Right lung (tissue), 5 donors: ENCODE data around the gene PAXX. TPM values are rescaled to one million over a fixed set of nuclear protein-coding genes. Genes with fewer than 3 reads are reported as not detected.
"Not testable (repeated sequence)": the region's sequence is repeated elsewhere in the genome, so short reads cannot be mapped to it uniquely, and the experiment has no call there.

Experiments used
- DNase-seq, 2 donors: peaks; one replicate each; pipeline ENCODE4 v3.0.0-alpha.2; 2013
- polyA plus RNA-seq, 5 donors: library from polyadenylated mRNA; unstranded; fragments of 120-200 nt; gene quantifications; one replicate each; pipeline versions ENCODE4 v1.2.1 to v1.2.3, GENCODE V29; 2013; ENCODE audit warnings: inconsistent platforms in 1 of 5, low replicate concordance in 1 of 5; ENCODE audit not compliant: insufficient read length in 5 of 5, insufficient read depth in 1 of 5

Gene PAXX
- polyA plus RNA-seq, 5 donors: 26.2 to 57.5 (median 36.8) TPM

DNA sequence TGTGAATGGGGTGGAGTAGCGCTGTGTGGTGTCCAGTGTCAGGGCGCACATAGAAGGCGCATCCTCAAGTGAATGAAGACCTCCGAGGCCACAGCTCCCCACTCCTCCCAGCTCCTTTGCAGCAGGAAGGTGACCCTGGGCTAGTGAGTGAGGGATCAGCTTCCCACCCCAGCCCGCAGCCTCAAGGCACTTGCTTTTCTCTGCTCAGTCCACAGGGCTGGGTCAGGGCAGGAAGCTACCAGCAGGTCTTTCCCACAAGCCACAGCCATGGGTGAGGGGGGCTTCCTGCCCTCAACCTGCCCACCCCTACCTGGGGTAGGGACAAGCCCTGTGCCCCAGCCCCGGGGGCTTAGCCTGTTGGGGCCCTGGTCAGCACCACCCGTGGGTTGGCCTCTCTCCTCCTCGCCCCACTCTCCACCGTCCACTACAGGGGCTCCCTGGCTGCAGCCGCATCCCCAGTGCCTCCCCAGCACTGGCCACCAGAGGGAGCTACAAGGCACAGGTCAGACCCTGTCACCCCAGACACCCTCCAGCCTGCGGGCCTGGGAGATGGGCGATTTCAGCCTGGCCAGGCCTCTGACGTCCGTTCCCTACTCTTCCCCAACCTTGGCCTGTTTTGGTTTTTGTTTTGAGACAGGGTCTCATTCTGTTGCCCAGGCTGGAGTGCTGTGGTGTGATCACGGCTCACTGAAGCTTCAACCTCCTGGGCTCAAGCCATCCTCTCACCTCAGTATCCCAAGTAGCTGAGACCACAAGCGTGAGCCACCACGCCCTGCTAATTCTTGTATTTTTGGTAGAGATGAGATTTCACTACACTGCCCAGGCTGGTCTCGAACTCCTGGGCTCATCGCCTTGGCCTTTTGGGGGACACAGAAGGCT is 37.1 kb downstream of the PAXX start:
- peak in 1 of 2 donors; percentile 36 for DNase-seq

- DNase-seq: no peak
These were observed 37.8 kb downstream of the PAXX start for GRCh38 chr9:137030006-137030405.

DNA sequence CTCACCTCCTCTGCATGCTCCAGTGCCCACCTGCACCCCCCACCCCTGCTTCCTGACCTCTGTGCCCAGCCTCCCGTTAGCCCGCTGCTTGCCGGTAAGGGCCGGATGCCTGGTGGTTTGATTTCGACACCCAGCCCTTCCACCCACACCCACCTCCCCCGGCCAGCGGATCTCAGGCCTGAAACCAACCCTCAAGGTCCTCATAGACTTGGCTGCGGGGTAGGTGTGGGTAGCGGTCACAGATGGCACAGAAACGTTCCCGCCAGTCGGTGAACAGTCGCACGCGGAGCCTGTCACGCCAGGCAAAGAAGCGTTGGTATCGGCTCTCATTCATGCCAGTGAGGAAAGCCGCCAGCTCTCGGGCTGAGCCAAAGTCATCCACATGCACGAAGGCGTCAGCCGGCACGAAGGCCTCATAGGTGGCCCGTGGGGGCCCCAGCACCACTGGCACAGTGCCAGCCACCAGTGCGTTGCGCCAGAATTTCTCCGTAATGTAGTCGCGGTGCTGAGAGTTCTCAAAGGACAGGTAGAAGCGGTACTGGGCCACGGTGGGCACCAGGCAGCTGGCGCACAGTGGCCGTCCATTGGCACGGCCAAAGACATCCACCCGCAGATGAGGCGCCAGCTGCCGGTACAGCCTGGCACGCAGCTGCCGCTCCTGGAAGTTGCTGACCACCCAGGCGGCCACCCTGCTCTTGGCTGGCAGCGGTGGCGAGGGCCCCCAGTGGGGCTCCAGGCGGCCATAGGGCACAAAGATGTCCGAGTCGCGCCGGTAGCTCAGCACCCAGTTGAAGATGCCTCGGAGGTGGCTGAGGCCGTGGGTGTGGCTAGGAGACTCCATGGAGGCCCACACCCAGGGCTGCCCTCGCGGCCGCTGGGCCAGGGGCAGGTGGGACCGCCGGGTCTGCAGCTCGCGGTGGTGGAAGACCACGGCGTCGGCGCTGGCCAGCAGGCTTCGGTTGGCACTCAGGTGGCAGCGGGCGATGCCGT is 38.6 kb downstream of the PAXX start:
- no peak for DNase-seq

- no peak for DNase-seq
These were observed 39.9 kb downstream of the PAXX start, which contains the start of gene FUT7 for GRCh38 chr9:137031904-137032640. FUT7 (minus strand) TSS chr9:137032088; CDS start chr9:137031991, 97 bp downstream.

DNA sequence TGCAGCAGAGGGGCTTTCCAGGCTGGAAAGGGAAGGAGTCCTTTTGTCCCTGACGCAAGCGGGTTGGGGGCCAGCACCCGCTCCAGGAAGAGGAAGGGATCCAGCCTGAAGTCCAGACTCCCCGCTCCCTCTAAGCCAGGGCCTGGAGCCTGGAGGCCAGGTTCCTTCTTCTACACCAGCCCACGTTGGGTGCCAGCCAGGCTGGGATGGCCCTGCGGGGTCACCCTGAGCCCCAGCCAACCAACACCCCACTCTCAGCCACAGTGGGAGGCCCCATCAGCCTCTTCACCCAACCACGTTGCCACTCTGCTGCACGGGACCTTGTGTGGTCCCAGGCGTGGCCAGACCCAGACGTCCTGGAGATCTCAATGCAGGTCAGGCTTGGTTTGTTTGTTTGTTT is 40.6 kb downstream of the PAXX start:
- DNase-seq: no peak

GRCh38 chr9:137033481-137033880 is 41.3 kb downstream of the PAXX start:
- DNase-seq: not testable (repeated sequence)

GRCh38 chr9:137034039-137034708 is 42.0 kb downstream of the PAXX start:
- no peak for DNase-seq

DNA sequence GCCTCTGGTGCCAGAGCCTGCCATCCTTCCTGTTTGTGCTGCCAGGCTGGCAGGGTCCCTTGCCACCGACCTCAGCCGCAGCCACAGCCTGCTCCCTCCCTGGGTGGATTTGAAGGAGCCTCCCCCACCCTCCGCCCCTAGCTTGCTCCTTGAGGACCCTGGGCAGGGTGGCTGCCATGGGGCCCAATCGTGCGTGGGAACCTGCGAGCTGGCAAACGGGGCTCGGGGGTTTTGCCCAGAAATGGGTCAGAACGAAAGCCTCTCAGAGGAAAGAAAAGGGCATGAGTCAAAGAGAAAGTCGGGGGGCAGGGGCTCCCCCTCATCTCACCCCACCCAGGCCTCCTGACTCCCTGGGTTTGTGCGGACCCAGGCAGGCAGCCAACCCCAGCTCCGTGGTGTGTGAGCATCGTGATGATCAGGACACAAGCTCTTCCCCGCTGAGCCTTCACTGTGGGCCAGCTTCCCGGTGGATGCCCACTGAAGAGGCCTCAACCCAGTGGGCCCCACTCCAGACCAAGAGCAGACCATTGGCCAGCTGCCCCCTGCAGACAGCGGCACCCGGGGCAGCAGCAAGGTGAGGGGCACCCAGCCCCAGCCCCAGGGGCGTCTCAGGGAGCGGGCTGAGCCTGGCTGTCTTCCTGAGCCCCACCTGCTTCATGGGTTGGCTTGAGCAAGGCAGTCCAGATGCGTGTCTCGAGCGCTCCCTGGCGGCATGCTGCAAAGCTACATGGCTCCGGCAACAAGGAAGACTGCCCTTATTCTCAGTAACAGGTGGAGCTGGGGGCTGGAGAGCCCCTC is 42.7 kb downstream of the PAXX start:
- peak; percentile 72 to 81 for DNase-seq

- no peak for DNase-seq
These were observed 43.2 kb downstream of the PAXX start for GRCh38 chr9:137035507-137035834.

DNA sequence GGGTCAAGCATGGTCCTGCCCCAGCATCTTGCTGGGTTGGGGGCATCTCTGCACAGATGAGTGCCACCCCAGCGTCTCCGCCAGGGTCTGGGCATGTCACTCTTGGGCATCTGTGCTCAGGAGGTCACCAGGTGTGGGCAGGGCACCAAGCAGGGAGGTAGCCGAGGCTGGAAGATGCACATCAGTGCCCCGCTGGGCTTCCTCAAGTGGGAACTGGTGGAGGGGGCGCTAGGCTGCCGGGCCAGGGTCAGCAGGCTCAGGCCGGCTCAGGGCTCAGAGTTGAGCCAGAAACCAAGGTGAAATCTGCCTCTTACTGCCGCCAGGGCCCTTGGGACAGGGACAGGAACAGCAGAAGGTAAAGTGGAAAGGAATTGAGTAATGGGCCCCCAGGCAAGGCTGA is 43.7 kb downstream of the PAXX start:
- no peak for DNase-seq

DNA sequence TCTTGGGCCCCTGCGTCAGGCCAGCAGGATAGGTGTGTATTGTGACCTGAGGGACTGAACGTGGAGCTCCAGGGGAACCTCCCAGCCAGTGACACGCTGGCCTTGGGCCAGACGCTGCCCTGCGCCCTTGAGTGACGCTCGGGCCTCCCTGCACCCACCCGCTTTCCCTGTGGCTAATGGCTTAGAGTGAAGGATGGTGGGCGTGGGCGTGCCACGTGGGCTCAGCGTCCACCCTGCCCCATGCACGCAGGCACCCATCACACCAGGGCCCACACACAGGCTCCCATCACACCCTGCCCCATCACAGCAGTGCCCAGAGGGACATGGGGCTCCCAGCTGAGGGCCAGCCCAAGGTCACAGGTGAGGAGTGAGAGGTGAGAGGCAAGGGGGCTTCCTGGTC is 44.8 kb downstream of the PAXX start:
- no peak for DNase-seq

- no peak for DNase-seq
These were observed 45.3 kb downstream of the PAXX start for GRCh38 chr9:137037483-137037882.

DNA sequence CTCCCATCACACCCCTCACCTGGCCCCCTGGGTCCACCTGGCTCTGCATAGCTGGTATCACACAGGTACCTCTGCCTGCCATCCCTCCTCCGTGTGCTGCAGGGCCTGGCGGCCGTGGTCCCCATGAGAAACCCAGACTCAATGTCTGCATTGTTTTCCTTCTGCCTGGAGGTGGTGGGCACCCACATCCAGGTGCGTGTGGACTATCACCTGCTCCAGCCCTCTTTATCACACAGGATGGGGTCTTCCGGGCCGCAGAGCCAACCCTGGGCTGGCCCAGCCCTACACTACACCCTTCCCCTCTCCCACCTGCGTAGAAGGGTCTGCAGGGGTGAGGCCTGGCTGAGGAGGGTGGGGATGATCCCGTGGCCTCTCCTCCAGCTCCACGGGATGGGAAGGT is 46.7 kb downstream of the PAXX start:
- no peak for DNase-seq

DNA sequence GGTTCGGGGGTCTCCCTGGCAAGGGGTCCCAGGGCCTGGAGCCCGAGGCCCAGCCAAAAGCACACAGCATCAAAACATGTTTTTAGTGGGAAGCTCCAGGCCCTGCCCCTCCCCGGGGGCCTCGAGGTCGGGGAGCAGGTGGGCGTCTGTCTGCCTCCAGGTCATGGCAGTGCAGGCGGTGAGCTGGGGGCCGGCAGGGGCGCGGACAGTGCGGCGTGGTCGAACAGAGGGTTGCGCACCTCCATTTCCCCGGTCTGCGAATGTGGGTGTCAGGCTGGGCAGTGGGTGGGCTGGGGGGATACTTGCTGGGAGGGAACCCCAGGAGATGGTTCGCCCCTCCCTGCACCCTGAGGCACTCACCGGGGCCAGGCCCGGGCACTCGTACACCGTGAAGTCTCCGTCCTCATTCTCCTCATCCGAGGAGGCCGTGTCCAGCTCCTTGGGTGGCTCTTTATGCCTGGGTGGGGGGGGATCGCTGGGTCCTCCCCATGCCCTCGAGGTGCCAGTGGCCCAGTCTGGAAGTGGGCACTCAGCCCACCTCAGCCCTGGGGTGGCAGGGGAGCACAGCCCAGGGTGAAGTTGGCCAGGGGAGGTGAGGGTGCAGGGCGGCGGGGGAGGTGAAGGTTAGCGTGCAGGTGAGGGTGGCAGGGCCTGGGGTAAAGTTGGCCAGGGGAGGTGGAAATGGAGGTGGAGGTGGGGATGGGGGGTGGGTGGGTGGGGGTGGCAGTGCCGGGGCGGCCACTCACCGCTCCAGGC is 47.6 kb downstream of the PAXX start:
- no peak for DNase-seq

GRCh38 chr9:137040568-137040967 is 48.3 kb downstream of the PAXX start:
- DNase-seq: no peak

DNA sequence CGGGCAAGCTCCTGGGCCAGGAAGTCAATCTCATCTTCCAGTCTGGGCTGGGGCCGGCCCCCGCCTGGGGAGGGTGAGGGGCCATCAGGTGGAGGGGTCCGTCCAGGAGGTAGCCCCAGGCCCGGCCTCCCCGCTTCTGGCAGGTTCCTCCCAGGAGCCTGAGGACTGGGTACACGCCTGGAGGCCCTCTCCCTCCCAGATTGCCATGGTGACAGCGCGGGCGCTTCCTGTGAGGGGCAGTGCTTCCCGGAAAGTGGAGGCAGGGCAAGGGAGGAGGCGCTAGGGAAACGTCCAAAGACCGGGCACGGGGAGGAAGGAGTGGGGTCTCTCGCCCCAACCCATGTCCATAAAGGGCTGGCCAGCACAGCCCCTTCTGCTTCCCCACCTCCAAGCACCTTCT is 48.9 kb downstream of the PAXX start:
- no peak for DNase-seq

- DNase-seq: no peak
These were observed 50.8 kb downstream of the PAXX start for GRCh38 chr9:137042751-137043727.
